SU-DHL-6 (cell line): ENCODE data around the gene TSPAN18.

Experiments used
- H2AFZ ChIP-seq: fragments of 200-600 bp; sonication (generic); 2 replicates; pipeline ENCODE4 v1.6.1; 2014; ENCODE audit warnings: low read depth, mild to moderate bottlenecking, moderate library complexity, mixed read lengths, antibody characterized with exemption, low read length; ENCODE audit not compliant: severe bottlenecking
- H3F3A ChIP-seq: fragments of 200-600 bp; shearing (Covaris generic); 2 replicates; pipeline ENCODE4 v1.6.0; 2016; ENCODE audit warnings: antibody characterized with exemption, mild to moderate bottlenecking; ENCODE audit not compliant: insufficient read depth
- H3K27ac ChIP-seq: fragments of 200-600 bp; sonication (generic); 2 replicates; pipeline ENCODE4 v1.5.1; 2016; ENCODE audit warnings: low read depth, mild to moderate bottlenecking, low read length, moderate library complexity, mixed read lengths
- H3K27me3 ChIP-seq: fragments of 200-600 bp; sonication (generic), shearing (Covaris generic); 2 replicates; pipeline ENCODE4 v1.6.0; 2014; ENCODE audit warnings: mild to moderate bottlenecking, low read length
- H3K36me3 ChIP-seq: fragments of 200-600 bp; sonication (generic); 2 replicates; pipeline ENCODE4 v1.6.1; 2014; ENCODE audit warnings: mild to moderate bottlenecking, low read length, mixed read lengths
- H3K4me2 ChIP-seq: fragments of 300-600, 200-600 bp; shearing (Covaris generic), sonication (generic); 2 replicates; pipeline ENCODE4 v1.6.0; 2014; ENCODE audit warnings: low read length, low read depth, mild to moderate bottlenecking; ENCODE audit not compliant: poor library complexity, severe bottlenecking
- H3K4me3 ChIP-seq: fragments of 200-600 bp; sonication (generic); 2 replicates; pipeline ENCODE4 v1.5.1; 2014; ENCODE audit warnings: antibody characterized with exemption, low read length, mild to moderate bottlenecking, mixed read lengths; ENCODE audit not compliant: insufficient read depth, poor library complexity, severe bottlenecking
- H3K79me2 ChIP-seq: fragments of 200-600 bp; sonication (generic); 2 replicates; pipeline ENCODE4 v1.6.1; 2014; ENCODE audit warnings: mild to moderate bottlenecking, low read length, moderate library complexity; ENCODE audit not compliant: insufficient read depth
- H3K9ac ChIP-seq: fragments of 200-600 bp; sonication (generic); 2 replicates; pipeline ENCODE4 v1.7.0; 2014; ENCODE audit warnings: mild to moderate bottlenecking, low read length
- H3K9me2 ChIP-seq: fragments of 200-600 bp; sonication (generic); replicated peaks from 2 replicates; pipeline ENCODE4 v1.6.1; 2014; ENCODE audit warnings: low read length; ENCODE audit not compliant: insufficient read depth
- H3K9me3 ChIP-seq: fragments of 200-600 bp; sonication (generic); 2 replicates; pipeline ENCODE4 v1.6.1; 2014; ENCODE audit warnings: low read length, mixed read lengths; ENCODE audit not compliant: insufficient read depth
- H4K20me1 ChIP-seq: fragments of 200-600 bp; sonication (generic); 2 replicates; pipeline ENCODE4 v1.6.1; 2014; ENCODE audit warnings: low read depth, mild to moderate bottlenecking, antibody characterized with exemption, low read length, moderate library complexity, mixed read lengths
- EZH2phosphoT487 ChIP-seq: fragments of 200-600 bp; sonication (generic), shearing (Covaris generic); conservative IDR thresholded peaks from 2 replicates; pipeline ENCODE4 v1.6.1; 2018; ENCODE audit warnings: mild to moderate bottlenecking, antibody characterized with exemption, low read length, moderate library complexity, mixed read lengths
- TF ChIP-seq, protein P1 (sequence below): fragments of 200-600 bp; sonication (generic); IDR thresholded peaks from one replicate; pipeline ENCODE4 v1.5.1; 2017; ENCODE audit warnings: antibody characterized with exemption, mild to moderate bottlenecking, low read length, moderate library complexity; ENCODE audit not compliant: insufficient read depth, poor library complexity, severe bottlenecking

Gene TSPAN18

DNA sequence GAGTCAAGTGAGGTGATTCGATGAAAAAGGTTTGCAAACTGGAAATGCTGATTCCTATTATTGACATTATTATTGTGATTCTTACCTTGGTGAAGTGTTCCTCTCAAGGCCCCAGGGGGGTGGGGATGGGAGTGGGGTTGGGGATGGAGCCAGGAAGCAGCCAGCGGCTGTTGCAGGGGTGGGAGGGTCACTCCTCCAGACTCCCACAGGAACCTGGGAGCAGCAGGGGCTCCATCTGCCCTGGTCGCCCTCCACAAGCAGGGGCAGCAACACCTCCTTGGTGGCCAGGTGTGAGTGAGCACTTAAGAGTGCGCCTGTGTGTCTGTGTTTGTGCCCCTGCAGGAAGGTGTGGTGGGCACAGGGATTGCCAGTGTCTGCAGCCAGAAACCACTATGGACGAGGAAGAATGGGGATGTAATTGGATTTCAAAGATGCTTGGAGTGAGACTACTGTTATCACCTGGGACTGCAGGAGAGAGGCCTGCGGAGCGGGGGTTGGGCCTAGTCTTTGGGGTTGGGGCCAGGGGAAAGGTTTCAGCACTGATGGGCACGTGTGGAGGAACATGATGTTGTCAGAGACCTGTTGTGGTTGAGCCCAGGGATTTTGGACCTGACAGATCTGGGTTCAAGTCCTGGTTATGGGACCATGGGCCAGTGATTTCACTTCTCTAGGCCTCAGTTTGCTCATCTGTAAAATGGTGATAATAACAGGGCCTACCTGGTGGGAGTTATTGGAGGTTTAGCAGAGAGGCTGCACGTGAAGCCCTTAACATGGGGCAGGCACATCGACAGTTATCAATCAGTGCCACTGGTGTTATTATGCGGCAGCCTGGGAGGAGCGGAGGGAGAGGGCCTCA lies 227.5 kb downstream of the TSPAN18 start:
- Histone ChIP-seq H3K79me2 (no peaks in the 10 kb centered on the region), H3K4me2 (no peak overlapping the region), H3K27me3 (no peaks in the 10 kb centered on the region), H3K9me2 (no peaks in the 10 kb centered on the region), H4K20me1 (no peaks in the 10 kb centered on the region), H3K9ac (no peak overlapping the region), H2AFZ (no peak overlapping the region), H3F3A (no peaks in the 10 kb centered on the region), H3K27ac (no peak overlapping the region), H3K9me3 (no peaks in the 10 kb centered on the region), H3K4me3 (no peak overlapping the region), H3K36me3 (no peaks in the 10 kb centered on the region)
- TF ChIP-seq EZH2phosphoT487: no peak
- TF ChIP-seq, protein P1, sequence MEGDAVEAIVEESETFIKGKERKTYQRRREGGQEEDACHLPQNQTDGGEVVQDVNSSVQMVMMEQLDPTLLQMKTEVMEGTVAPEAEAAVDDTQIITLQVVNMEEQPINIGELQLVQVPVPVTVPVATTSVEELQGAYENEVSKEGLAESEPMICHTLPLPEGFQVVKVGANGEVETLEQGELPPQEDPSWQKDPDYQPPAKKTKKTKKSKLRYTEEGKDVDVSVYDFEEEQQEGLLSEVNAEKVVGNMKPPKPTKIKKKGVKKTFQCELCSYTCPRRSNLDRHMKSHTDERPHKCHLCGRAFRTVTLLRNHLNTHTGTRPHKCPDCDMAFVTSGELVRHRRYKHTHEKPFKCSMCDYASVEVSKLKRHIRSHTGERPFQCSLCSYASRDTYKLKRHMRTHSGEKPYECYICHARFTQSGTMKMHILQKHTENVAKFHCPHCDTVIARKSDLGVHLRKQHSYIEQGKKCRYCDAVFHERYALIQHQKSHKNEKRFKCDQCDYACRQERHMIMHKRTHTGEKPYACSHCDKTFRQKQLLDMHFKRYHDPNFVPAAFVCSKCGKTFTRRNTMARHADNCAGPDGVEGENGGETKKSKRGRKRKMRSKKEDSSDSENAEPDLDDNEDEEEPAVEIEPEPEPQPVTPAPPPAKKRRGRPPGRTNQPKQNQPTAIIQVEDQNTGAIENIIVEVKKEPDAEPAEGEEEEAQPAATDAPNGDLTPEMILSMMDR: no peak

DNA sequence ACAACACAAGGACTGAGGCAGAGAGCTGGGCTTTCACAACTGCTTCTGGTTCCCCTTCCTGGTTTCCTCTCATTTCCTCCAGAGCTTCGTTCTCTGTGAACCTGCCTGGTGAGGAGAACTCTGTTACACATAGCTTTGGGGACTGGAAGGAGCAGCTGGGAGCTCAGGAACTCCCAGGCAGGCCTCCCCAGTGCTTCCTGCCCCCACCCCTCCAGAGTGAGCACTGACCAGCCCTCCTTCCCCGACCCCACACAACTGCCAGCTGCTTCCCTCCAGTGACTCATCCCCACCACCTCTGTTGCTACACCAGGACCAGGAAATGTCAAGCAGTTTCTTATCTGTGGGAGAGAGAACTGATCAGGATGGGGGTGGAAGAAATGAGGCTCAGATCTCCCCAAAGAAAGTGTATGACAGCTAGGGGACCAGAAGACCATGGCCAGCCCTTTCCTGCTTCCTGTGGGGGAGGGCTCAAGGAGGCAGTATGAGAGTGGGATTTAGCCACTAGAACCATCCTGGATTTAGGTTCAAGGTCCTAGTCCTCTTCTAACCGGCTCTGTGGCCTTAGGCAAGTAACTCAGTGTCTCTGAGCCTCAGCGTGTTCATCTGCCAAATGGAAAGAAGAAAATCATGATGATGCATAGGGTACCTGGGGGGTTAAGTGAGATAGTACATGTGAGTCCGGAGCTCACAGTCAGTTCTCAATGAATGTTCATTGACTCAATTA lies 228.4 kb downstream of the TSPAN18 start:
- H3K4me2 ChIP-seq: no peak overlapping the region
- no peaks in the 10 kb centered on the region for H3K79me2 ChIP-seq
- no peak overlapping the region for H3K27ac ChIP-seq
- TF ChIP-seq, protein P1: no peak
- no peak for TF ChIP-seq EZH2phosphoT487
- no peaks in the 10 kb centered on the region for H4K20me1 ChIP-seq
- no peaks in the 10 kb centered on the region for H3F3A ChIP-seq
- H3K9ac ChIP-seq: no peak overlapping the region
- H3K4me3 ChIP-seq: no peak overlapping the region
- no peaks in the 10 kb centered on the region for H3K36me3 ChIP-seq
- no peak overlapping the region for H2AFZ ChIP-seq
- H3K27me3 ChIP-seq: no peaks in the 10 kb centered on the region
- no peaks in the 10 kb centered on the region for H3K9me2 ChIP-seq
- H3K9me3 ChIP-seq: no peaks in the 10 kb centered on the region

DNA sequence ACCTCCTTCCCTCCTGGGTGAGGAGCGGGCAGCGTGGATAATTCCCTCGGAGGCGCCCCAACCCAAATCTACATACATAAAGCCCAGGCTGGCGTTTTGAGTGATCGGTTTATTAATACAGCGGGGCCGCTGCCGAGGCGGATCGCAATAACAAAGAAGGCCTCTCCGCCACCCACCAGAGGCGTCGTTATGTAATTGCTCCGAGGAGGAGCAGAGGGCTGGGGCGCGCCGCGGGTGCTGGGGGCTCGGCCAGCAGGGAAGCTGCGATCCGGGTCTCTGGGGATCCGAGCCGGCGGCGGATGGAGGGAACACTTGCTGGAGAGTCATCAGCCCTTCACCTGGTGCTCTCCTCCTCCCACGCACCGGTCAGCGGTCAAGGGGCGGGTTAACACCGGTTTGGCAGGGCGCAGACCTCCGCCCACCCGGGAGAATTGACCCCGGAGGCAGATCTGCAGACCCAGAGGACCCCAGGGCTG lies 230.3 kb downstream of the TSPAN18 start:
- Histone ChIP-seq H3K79me2 (no peaks in the 10 kb centered on the region), H3K9ac (no peak overlapping the region), H3K36me3 (no peaks in the 10 kb centered on the region), H3K9me3 (no peaks in the 10 kb centered on the region), H4K20me1 (no peaks in the 10 kb centered on the region), H3K27me3 (no peaks in the 10 kb centered on the region), H3F3A (no peaks in the 10 kb centered on the region), H3K27ac (no peak overlapping the region), H3K9me2 (no peaks in the 10 kb centered on the region), H3K4me3 (no peak overlapping the region), H3K4me2 (no peak overlapping the region), H2AFZ (no peak overlapping the region)
- TF ChIP-seq, protein P1: no peak
- TF ChIP-seq EZH2phosphoT487: no peak
